GM23338 (cell line): ENCODE measurements around the gene PPME1. TPM values are rescaled to one million over a fixed set of nuclear protein-coding genes. Genes with fewer than 3 reads are reported as not detected.

Experiments
- ATAC-seq: fragments of 200-7000 bp; cut with Tn5 transposase; 3 replicates; pipeline ENCODE4 v1.9.1; 2020
- DNase-seq: peaks from one replicate; pipeline ENCODE4 v3.0.0-alpha.2; 2015; ENCODE audit warnings: low spot score
- H2AFZ ChIP-seq: fragments of 200-600 bp; sonication (generic); 2 replicates; pipeline ENCODE4 v1.8.0; 2016; ENCODE audit warnings: antibody characterized with exemption, mild to moderate bottlenecking, moderate library complexity
- H3F3A ChIP-seq: fragments of 200-600 bp; sonication (generic); replicated peaks from 2 replicates; pipeline ENCODE4 v1.8.0; 2017; ENCODE audit warnings: antibody characterized with exemption, mixed run types, low read depth
- H3K27ac ChIP-seq: fragments of 200-600 bp; sonication (generic); 2 replicates; pipeline ENCODE4 v1.6.1; 2016; ENCODE audit warnings: low read depth
- H3K27me3 ChIP-seq: fragments of 200-600 bp; sonication (generic); 2 replicates; pipeline ENCODE4 v1.8.0; 2016; ENCODE audit warnings: mild to moderate bottlenecking, mixed run types, moderate library complexity; ENCODE audit not compliant: insufficient read depth
- H3K36me3 ChIP-seq: fragments of 200-600 bp; sonication (generic); 2 replicates; pipeline ENCODE4 v1.8.0; 2016; ENCODE audit warnings: mild to moderate bottlenecking; ENCODE audit not compliant: insufficient read depth
- H3K4me1 ChIP-seq: fragments of 200-600 bp; sonication (generic); 2 replicates; pipeline ENCODE4 v1.8.0; 2016; ENCODE audit warnings: mild to moderate bottlenecking, moderate library complexity; ENCODE audit not compliant: insufficient read depth
- H3K4me2 ChIP-seq: fragments of 200-600 bp; sonication (generic); 2 replicates; pipeline ENCODE4 v1.7.1; 2017; ENCODE audit warnings: mixed run types
- H3K4me3 ChIP-seq: fragments of 200-600 bp; sonication (generic); 2 replicates; pipeline ENCODE4 v1.6.1; 2016; ENCODE audit warnings: mixed run types
- H3K79me2 ChIP-seq: fragments of 200-600 bp; sonication (generic); replicated peaks from 2 replicates; pipeline ENCODE4 v1.8.0; 2017; ENCODE audit warnings: mild to moderate bottlenecking; ENCODE audit not compliant: insufficient read depth
- H3K9me2 ChIP-seq: fragments of 200-600 bp; sonication (generic); 2 replicates; pipeline ENCODE4 v1.8.0; 2017; ENCODE audit not compliant: insufficient read depth
- H4K20me1 ChIP-seq: fragments of 200-600 bp; sonication (generic); replicated peaks from 2 replicates; pipeline ENCODE4 v1.8.0; 2017; ENCODE audit warnings: mild to moderate bottlenecking; ENCODE audit not compliant: insufficient read depth
- H3K27ac Mint-ChIP-seq: 2 replicates; pipeline ENCODE4 v1.8.0; 2020; ENCODE audit warnings: inconsistent platforms, mild to moderate bottlenecking, moderate library complexity, mixed read lengths
- H3K27me3 Mint-ChIP-seq: 3 replicates; pipeline ENCODE4 v1.8.0; 2022; ENCODE audit warnings: low read depth, mild to moderate bottlenecking, moderate library complexity, mixed read lengths, inconsistent platforms; ENCODE audit not compliant: insufficient read depth, poor library complexity
- H3K36me3 Mint-ChIP-seq: 3 replicates; pipeline ENCODE4 v1.8.0; 2021; ENCODE audit warnings: low read depth, mild to moderate bottlenecking, inconsistent platforms, moderate library complexity, mixed read lengths
- H3K4me1 Mint-ChIP-seq: 3 replicates; pipeline ENCODE4 v1.8.0; 2020; ENCODE audit warnings: mild to moderate bottlenecking, inconsistent platforms, mixed read lengths
- H3K4me3 Mint-ChIP-seq: 3 replicates; pipeline ENCODE4 v1.8.0; 2021; ENCODE audit warnings: moderate library complexity, mild to moderate bottlenecking, inconsistent platforms, mixed read lengths
- H3K9me3 Mint-ChIP-seq: 3 replicates; pipeline ENCODE4 v1.8.0; 2020; ENCODE audit warnings: moderate library complexity, mild to moderate bottlenecking, inconsistent platforms, mixed read lengths
- CREB1 ChIP-seq: fragments of 250-450 bp; sonication (Bioruptor Pico); IDR thresholded peaks from 2 replicates; pipeline ENCODE4 v1.5.0; 2020; ENCODE audit warnings: low read depth, mild to moderate bottlenecking, moderate library complexity
- EZH2 ChIP-seq: fragments of 200-600 bp; sonication (generic); IDR thresholded peaks from one replicate; pipeline ENCODE4 v1.8.0; 2017; ENCODE audit warnings: antibody characterized with exemption, mild to moderate bottlenecking, low read depth; ENCODE audit not compliant: unreplicated experiment
- EZH2phosphoT487 ChIP-seq: fragments of 200-600 bp; sonication (generic); IDR thresholded peaks from one replicate; pipeline ENCODE4 v1.8.1; 2018; ENCODE audit warnings: antibody characterized with exemption; ENCODE audit not compliant: unreplicated experiment
- NANOG ChIP-seq: IDR thresholded peaks from 2 replicates; pipeline ENCODE4 v1.6.1; 2016; ENCODE audit warnings: antibody characterized with exemption, borderline replicate concordance
- POLR2AphosphoS5 ChIP-seq: IDR thresholded peaks from 2 replicates; pipeline ENCODE4 v1.6.1; 2016; ENCODE audit warnings: antibody characterized with exemption, low read depth
- ZNF114 ChIP-seq: fragments of 250-450 bp; sonication (Bioruptor Pico); IDR thresholded peaks from 2 replicates; pipeline ENCODE4 v1.5.0; 2020; ENCODE audit warnings: mild to moderate bottlenecking, moderate library complexity
- ZNF331 ChIP-seq: fragments of 250-450 bp; sonication (Bioruptor Pico); IDR thresholded peaks from 2 replicates; pipeline ENCODE4 v1.5.0; 2020; ENCODE audit warnings: low read depth, mild to moderate bottlenecking, moderate library complexity
- polyA plus RNA-seq: library from polyadenylated mRNA; unstranded; fragments of >200 nt; fragmentation: Nextera tagmentation; extraction: Ambion mirVana; gene quantifications from 2 replicates; pipeline ENCODE4 v1.2.1, GENCODE V29; 2016
- total RNA-seq: library from RNA; depleted of rRNA; stranded (reverse); fragments of >200 nt; shearing (Covaris generic); gene quantifications from 2 replicates; pipeline ENCODE4 v1.2.3, GENCODE V29; 2014
- TF ChIP-seq, protein P1 (sequence below): IDR thresholded peaks from one replicate; pipeline ENCODE4 v1.6.1; 2018; ENCODE audit warnings: antibody characterized with exemption; ENCODE audit not compliant: unreplicated experiment
- TF ChIP-seq, protein P2 (sequence below): IDR thresholded peaks from 2 replicates; pipeline ENCODE4 v1.6.1; 2016; ENCODE audit warnings: antibody characterized with exemption
- TF ChIP-seq, protein P3 (sequence below), 2 experiments: fragments of 200-600 bp in 1 of 2; sonication (generic) in 1 of 2; conservative IDR thresholded peaks; 2 replicates each; pipeline versions ENCODE4 v1.5.1 to v1.6.1; 2016 to 2017; ENCODE audit warnings: antibody characterized with exemption in 2 of 2, low read depth in 2 of 2, mild to moderate bottlenecking in 2 of 2, moderate library complexity in 1 of 2

The PPME1 gene
- total and polyA plus RNA-seq, 2 experiments from 2014 or later: 32.1 to 37.2 TPM

DNA sequence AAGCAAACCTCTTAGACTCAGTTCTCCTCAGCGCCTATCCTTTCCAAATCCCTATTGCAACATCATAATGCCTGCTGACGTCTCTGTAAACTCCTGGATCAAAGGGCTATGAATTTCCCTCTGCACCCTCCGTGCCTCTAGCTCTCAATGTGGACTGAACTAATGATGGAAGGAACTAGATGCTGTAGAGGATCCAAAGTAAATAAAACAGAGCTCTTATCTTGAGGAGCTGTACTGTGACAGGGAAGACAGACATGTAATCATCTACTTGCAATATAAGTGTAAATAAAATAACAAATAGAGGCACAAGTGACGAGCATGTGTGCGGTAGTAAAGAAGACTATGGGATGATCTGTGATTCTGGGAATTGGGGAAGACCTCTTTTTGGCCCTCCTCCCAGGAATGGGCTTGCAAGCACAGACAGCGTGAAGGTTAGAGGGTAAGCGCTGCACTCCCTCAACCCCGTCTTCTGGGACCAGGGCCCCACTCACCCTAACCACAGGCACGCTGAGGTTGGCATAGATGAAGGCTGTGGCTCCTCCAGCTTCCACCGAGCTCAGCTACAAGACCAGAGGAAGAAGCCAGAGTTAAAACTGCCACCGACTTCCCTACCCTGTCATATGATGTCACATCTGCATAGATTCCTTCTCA lies 98.2 kb downstream of the PPME1 start (continued):
- TF ChIP-seq, protein P1, sequence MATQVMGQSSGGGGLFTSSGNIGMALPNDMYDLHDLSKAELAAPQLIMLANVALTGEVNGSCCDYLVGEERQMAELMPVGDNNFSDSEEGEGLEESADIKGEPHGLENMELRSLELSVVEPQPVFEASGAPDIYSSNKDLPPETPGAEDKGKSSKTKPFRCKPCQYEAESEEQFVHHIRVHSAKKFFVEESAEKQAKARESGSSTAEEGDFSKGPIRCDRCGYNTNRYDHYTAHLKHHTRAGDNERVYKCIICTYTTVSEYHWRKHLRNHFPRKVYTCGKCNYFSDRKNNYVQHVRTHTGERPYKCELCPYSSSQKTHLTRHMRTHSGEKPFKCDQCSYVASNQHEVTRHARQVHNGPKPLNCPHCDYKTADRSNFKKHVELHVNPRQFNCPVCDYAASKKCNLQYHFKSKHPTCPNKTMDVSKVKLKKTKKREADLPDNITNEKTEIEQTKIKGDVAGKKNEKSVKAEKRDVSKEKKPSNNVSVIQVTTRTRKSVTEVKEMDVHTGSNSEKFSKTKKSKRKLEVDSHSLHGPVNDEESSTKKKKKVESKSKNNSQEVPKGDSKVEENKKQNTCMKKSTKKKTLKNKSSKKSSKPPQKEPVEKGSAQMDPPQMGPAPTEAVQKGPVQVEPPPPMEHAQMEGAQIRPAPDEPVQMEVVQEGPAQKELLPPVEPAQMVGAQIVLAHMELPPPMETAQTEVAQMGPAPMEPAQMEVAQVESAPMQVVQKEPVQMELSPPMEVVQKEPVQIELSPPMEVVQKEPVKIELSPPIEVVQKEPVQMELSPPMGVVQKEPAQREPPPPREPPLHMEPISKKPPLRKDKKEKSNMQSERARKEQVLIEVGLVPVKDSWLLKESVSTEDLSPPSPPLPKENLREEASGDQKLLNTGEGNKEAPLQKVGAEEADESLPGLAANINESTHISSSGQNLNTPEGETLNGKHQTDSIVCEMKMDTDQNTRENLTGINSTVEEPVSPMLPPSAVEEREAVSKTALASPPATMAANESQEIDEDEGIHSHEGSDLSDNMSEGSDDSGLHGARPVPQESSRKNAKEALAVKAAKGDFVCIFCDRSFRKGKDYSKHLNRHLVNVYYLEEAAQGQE: no peak
- no peak for TF ChIP-seq EZH2phosphoT487
- no peak for TF ChIP-seq ZNF331 (CRISPR knock-in tag)
- no peak for TF ChIP-seq EZH2
- no peak for TF ChIP-seq NANOG
- TF ChIP-seq, protein P2, sequence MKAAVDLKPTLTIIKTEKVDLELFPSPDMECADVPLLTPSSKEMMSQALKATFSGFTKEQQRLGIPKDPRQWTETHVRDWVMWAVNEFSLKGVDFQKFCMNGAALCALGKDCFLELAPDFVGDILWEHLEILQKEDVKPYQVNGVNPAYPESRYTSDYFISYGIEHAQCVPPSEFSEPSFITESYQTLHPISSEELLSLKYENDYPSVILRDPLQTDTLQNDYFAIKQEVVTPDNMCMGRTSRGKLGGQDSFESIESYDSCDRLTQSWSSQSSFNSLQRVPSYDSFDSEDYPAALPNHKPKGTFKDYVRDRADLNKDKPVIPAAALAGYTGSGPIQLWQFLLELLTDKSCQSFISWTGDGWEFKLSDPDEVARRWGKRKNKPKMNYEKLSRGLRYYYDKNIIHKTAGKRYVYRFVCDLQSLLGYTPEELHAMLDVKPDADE: no peak
- no peak for TF ChIP-seq ZNF114 (CRISPR knock-in tag)
- TF ChIP-seq, protein P3, sequence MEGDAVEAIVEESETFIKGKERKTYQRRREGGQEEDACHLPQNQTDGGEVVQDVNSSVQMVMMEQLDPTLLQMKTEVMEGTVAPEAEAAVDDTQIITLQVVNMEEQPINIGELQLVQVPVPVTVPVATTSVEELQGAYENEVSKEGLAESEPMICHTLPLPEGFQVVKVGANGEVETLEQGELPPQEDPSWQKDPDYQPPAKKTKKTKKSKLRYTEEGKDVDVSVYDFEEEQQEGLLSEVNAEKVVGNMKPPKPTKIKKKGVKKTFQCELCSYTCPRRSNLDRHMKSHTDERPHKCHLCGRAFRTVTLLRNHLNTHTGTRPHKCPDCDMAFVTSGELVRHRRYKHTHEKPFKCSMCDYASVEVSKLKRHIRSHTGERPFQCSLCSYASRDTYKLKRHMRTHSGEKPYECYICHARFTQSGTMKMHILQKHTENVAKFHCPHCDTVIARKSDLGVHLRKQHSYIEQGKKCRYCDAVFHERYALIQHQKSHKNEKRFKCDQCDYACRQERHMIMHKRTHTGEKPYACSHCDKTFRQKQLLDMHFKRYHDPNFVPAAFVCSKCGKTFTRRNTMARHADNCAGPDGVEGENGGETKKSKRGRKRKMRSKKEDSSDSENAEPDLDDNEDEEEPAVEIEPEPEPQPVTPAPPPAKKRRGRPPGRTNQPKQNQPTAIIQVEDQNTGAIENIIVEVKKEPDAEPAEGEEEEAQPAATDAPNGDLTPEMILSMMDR (conservative IDR thresholded peaks at IDR 0.05; ENCODE audit: low read depth in 2 of 2): no peak
- no peak for TF ChIP-seq CREB1
- no peak for TF ChIP-seq POLR2AphosphoS5

DNA sequence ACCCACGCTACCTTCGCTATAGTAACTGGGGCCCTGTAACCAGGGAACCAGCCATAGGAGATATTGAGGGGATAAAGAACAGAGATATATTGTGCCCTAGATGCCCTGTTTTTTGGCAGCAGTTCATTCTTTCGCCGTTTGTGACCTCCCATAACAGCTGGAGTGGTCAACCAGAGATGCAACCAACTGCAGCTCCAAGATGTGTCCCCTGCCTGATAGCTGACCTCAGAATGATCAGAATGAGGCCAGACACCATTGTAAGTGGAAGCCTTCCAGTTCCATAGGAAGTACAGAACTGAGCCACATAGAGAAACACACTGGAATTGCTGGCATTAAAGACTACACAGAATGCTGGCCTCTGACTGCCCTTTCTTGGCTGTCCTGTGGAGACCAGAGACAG lies 101.2 kb downstream of the PPME1 start:
- Mint-ChIP-seq H3K4me3 (no peak overlapping the region), H3K27me3 (no peaks in the 10 kb centered on the region), H3K9me3 (no peaks in the 10 kb centered on the region), H3K27ac (no peak overlapping the region), H3K36me3 (no peaks in the 10 kb centered on the region), H3K4me1 (no peaks in the 10 kb centered on the region)
- H3K4me3 ChIP-seq: no peak overlapping the region
- H3K4me1 ChIP-seq: no peaks in the 10 kb centered on the region
- no peak overlapping the region for H2AFZ ChIP-seq
- no peaks in the 10 kb centered on the region for H3K79me2 ChIP-seq
- H3K27ac ChIP-seq: no peak overlapping the region
- H3F3A ChIP-seq: no peaks in the 10 kb centered on the region
- DNase-seq: no peak
- H3K36me3 ChIP-seq: no peaks in the 10 kb centered on the region
- no peak overlapping the region for H3K4me2 ChIP-seq
- no peaks in the 10 kb centered on the region for H3K27me3 ChIP-seq
- no peak for ATAC-seq
- H3K9me2 ChIP-seq: no peaks in the 10 kb centered on the region
- no peaks in the 10 kb centered on the region for H4K20me1 ChIP-seq
- TF ChIP-seq, protein P1: no peak
- TF ChIP-seq CREB1: no peak
